OCI-LY1 (cell line): ENCODE results near the gene PAXIP1.

Source experiments
- EZH2 ChIP-seq: fragments of 200-600 bp; sonication (generic), shearing (Covaris generic); IDR thresholded peaks from 2 replicates; pipeline ENCODE4 v1.8.0; 2017; ENCODE audit warnings: borderline replicate concordance, mixed run types, mild to moderate bottlenecking, antibody characterized with exemption, low read length, moderate library complexity, mixed read lengths
- TF ChIP-seq, protein P1 (sequence below): fragments of 200-600 bp; sonication (generic), shearing (Covaris generic); IDR thresholded peaks from 2 replicates; pipeline ENCODE4 v1.5.1; 2017; ENCODE audit warnings: mild to moderate bottlenecking, antibody characterized with exemption, low read length, moderate library complexity, mixed read lengths

- TF ChIP-seq EZH2 = no peak
- TF ChIP-seq, protein P1, sequence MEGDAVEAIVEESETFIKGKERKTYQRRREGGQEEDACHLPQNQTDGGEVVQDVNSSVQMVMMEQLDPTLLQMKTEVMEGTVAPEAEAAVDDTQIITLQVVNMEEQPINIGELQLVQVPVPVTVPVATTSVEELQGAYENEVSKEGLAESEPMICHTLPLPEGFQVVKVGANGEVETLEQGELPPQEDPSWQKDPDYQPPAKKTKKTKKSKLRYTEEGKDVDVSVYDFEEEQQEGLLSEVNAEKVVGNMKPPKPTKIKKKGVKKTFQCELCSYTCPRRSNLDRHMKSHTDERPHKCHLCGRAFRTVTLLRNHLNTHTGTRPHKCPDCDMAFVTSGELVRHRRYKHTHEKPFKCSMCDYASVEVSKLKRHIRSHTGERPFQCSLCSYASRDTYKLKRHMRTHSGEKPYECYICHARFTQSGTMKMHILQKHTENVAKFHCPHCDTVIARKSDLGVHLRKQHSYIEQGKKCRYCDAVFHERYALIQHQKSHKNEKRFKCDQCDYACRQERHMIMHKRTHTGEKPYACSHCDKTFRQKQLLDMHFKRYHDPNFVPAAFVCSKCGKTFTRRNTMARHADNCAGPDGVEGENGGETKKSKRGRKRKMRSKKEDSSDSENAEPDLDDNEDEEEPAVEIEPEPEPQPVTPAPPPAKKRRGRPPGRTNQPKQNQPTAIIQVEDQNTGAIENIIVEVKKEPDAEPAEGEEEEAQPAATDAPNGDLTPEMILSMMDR = no peak
Observed at GRCh38 chr7:155020996-155021395, 18.1 kb upstream of the PAXIP1 start.
